CD14-positive monocyte (primary cell): ENCODE measurements around the gene RAB20. TPM values are rescaled to one million over a fixed set of nuclear protein-coding genes. Genes with fewer than 3 reads are reported as not detected.

ENCODE experiments used
- DNase-seq, 3 donors: peaks; one replicate each; pipeline ENCODE4 v3.0.0-alpha.2; 2011 to 2022
- H2AFZ ChIP-seq: 2 replicates; pipeline ENCODE4 v1.6.0; 2012; ENCODE audit warnings: mild to moderate bottlenecking, low read depth, low read length, inconsistent platforms; ENCODE audit not compliant: insufficient read depth, poor library complexity, severe bottlenecking
- H3K27ac ChIP-seq, 2 donors: 1 replicate in 1 of 2; 2 replicates in 1 of 2; pipeline ENCODE4 v1.5.1; 2012 to 2013; ENCODE audit warnings: low read length in 2 of 2, control low read depth in 1 of 2, inconsistent platforms in 1 of 2, low read depth in 1 of 2, mild to moderate bottlenecking in 1 of 2
- H3K27me3 ChIP-seq, 2 donors: one replicate each; pipeline versions ENCODE4 v1.6.0 to v1.6.1; 2011 to 2013; ENCODE audit warnings: low read length in 2 of 2; ENCODE audit not compliant: control insufficient read depth in 2 of 2, insufficient read depth in 2 of 2
- H3K36me3 ChIP-seq, 2 donors: replicated peaks in 1 of 2; 1 replicate in 1 of 2; 2 replicates in 1 of 2; pipeline versions ENCODE4 v1.5.1 to v1.6.1; 2012 to 2013; ENCODE audit warnings: low read length in 2 of 2, control low read depth in 1 of 2, inconsistent platforms in 1 of 2, mild to moderate bottlenecking in 1 of 2; ENCODE audit not compliant: insufficient read depth in 2 of 2, control insufficient read depth in 1 of 2
- H3K4me1 ChIP-seq, 2 donors: 1 replicate in 1 of 2; 2 replicates in 1 of 2; pipeline versions ENCODE4 v1.5.1 to v1.6.1; 2012 to 2013; ENCODE audit warnings: low read length in 2 of 2, control low read depth in 1 of 2, inconsistent platforms in 1 of 2, mild to moderate bottlenecking in 1 of 2, moderate library complexity in 1 of 2; ENCODE audit not compliant: insufficient read depth in 2 of 2, control insufficient read depth in 1 of 2
- H3K4me2 ChIP-seq: replicated peaks from 2 replicates; pipeline ENCODE3; 2012; ENCODE audit warnings: low read length, moderate library complexity, mild to moderate bottlenecking; ENCODE audit not compliant: poor library complexity, severe bottlenecking; ENCODE audit errors: extremely low read depth
- H3K4me3 ChIP-seq, 3 experiments: fragments of 200-600 bp in 1 of 3; sonication (generic) in 1 of 3; replicated peaks in 1 of 3; 1 replicate in 2 of 3; 2 replicates in 1 of 3; pipeline ENCODE4 v1.5.1; 2011 to 2013; ENCODE audit warnings: low read length in 3 of 3, mild to moderate bottlenecking in 3 of 3, control low read depth in 2 of 3, low read depth in 2 of 3, inconsistent platforms in 1 of 3, moderate library complexity in 1 of 3
- H3K79me2 ChIP-seq: 2 replicates; pipeline ENCODE4 v1.6.0; 2012; ENCODE audit warnings: mild to moderate bottlenecking, control low read depth, inconsistent platforms, low read length, moderate library complexity; ENCODE audit not compliant: insufficient read depth
- H3K9ac ChIP-seq: 2 replicates; pipeline ENCODE4 v1.6.0; 2017; ENCODE audit warnings: low read length, mild to moderate bottlenecking; ENCODE audit not compliant: insufficient read depth, poor library complexity, severe bottlenecking
- H3K9me3 ChIP-seq, 2 donors: replicated peaks in 1 of 2; 1 replicate in 1 of 2; 2 replicates in 1 of 2; pipeline versions ENCODE4 v1.5.1 to v1.6.1; 2012 to 2013; ENCODE audit warnings: low read length in 2 of 2, control low read depth in 1 of 2; ENCODE audit not compliant: control insufficient read depth in 1 of 2, insufficient read depth in 1 of 2
- H4K20me1 ChIP-seq: 2 replicates; pipeline ENCODE4 v1.6.0; 2012; ENCODE audit warnings: mild to moderate bottlenecking, low read length, control low read depth, moderate library complexity; ENCODE audit not compliant: insufficient read depth
- H3K27ac Mint-ChIP-seq, 7 donors: one replicate each; pipeline ENCODE4 v1.8.0; 2020; ENCODE audit warnings: mild to moderate bottlenecking in 7 of 7, mixed read lengths in 7 of 7, moderate library complexity in 6 of 7, inconsistent platforms in 2 of 7
- H3K27me3 Mint-ChIP-seq, 3 donors: one replicate each; pipeline ENCODE4 v1.8.0; 2021 to 2022; ENCODE audit warnings: low read depth in 3 of 3, mild to moderate bottlenecking in 3 of 3, mixed read lengths in 3 of 3, moderate library complexity in 3 of 3, inconsistent platforms in 1 of 3
- H3K36me3 Mint-ChIP-seq, 2 donors: one replicate each; pipeline ENCODE4 v1.8.0; 2020; ENCODE audit warnings: mixed read lengths in 2 of 2, inconsistent platforms in 1 of 2, mild to moderate bottlenecking in 1 of 2
- H3K4me1 Mint-ChIP-seq: one replicate; pipeline ENCODE4 v1.8.0; 2020; ENCODE audit warnings: mild to moderate bottlenecking, mixed read lengths
- H3K4me3 Mint-ChIP-seq, 2 donors: one replicate each; pipeline ENCODE4 v1.8.0; 2020; ENCODE audit warnings: mild to moderate bottlenecking in 2 of 2, mixed read lengths in 2 of 2, moderate library complexity in 1 of 2
- H3K9me3 Mint-ChIP-seq, 7 donors: one replicate each; pipeline ENCODE4 v1.8.0; 2020 to 2022; ENCODE audit warnings: mixed read lengths in 7 of 7, mild to moderate bottlenecking in 6 of 7, moderate library complexity in 6 of 7, inconsistent platforms in 2 of 7
- CTCF ChIP-seq: fragments of 200-600 bp; IDR thresholded peaks from one replicate; pipeline ENCODE4 v1.8.0; 2022; ENCODE audit warnings: antibody characterized with exemption, mild to moderate bottlenecking
- WGBS: methylation state at CpG from one replicate; pipeline ENCODE4 v1.1.5; 2013; ENCODE audit warnings: missing lambda C conversion rate; ENCODE audit not compliant: insufficient coverage; 5-methylcytosine and 5-hydroxymethylcytosine counted together
- intact Hi-C, 2 donors: fragments of 100-400 bp; cut with micrococcal nuclease; formaldehyde crosslinking; loops; one replicate each; pipeline versions ENCODE4 v1.15.0 to v1.15.1; 2023
- polyA plus RNA-seq, 3 donors: library from polyadenylated mRNA; depleted of rRNA in 1 of 3; unstranded in 2 of 3; stranded (reverse) in 1 of 3; fragments of 300-500 nt in 2 of 3; fragments of >200 nt in 1 of 3; fragmentation: Illumina TruSeq in 2 of 3; gene quantifications; 1 replicate in 2 of 3; 2 replicates in 1 of 3; pipeline ENCODE4 v1.2.3, GENCODE V29; 2012 to 2021

RAB20 gene
- polyA plus RNA-seq, 3 donors: 37.8 to 77.5 (median 43.1) TPM

GRCh38 chr13:110493613-110494012, 67.9 kb downstream of the RAB20 start:
- Histone ChIP-seq H3K27me3 (no peaks in the 10 kb centered on the region), H3K9ac (no peak overlapping the region), H3K4me2 (no peak overlapping the region), H4K20me1 (no peaks in the 10 kb centered on the region), H3K36me3 (no peaks in the 10 kb centered on the region), H3K27ac (no peak overlapping the region), H3K9me3 (peaks cover 0 to under 1% of the 10 kb centered on the region in 2 donors), H3K4me1 (no peaks in the 10 kb centered on the region), H3K79me2 (no peaks in the 10 kb centered on the region), H2AFZ (no peak overlapping the region), H3K4me3 (no peak overlapping the region)
- Mint-ChIP-seq H3K27me3 (peaks cover 0 to 2% (median 0%) of the 10 kb centered on the region in 3 donors), H3K4me3 (no peak overlapping the region), H3K36me3 (no peaks in the 10 kb centered on the region), H3K4me1 (no peaks in the 10 kb centered on the region), H3K9me3 (peaks cover 0 to 3% (median 2%) of the 10 kb centered on the region in 7 donors), H3K27ac (no peak overlapping the region)
- no peak for TF ChIP-seq CTCF
- intact Hi-C loops: no loop called here
- no peak for DNase-seq
- whole genome bisulfite sequencing: 94% methylated on average over 7 of the region's 9 CpGs

GRCh38 chr13:110492679-110493593, 68.6 kb downstream of the RAB20 start:
- H3K27me3 Mint-ChIP-seq: peaks cover 0 to 2% (median 0%) of the 10 kb centered on the region in 3 donors
- Histone ChIP-seq H2AFZ (no peak overlapping the region), H4K20me1 (no peaks in the 10 kb centered on the region), H3K36me3 (no peaks in the 10 kb centered on the region), H3K79me2 (no peaks in the 10 kb centered on the region), H3K9ac (no peak overlapping the region), H3K4me3 (no peak overlapping the region), H3K27me3 (no peaks in the 10 kb centered on the region), H3K27ac (no peak overlapping the region), H3K4me2 (no peak overlapping the region), H3K4me1 (no peaks in the 10 kb centered on the region), H3K9me3 (no peaks in the 10 kb centered on the region)
- no peaks in the 10 kb centered on the region for H3K36me3 Mint-ChIP-seq
- peak overlapping the region in 1 of 7 donors; percentile 52 for H3K27ac Mint-ChIP-seq
- H3K9me3 Mint-ChIP-seq: peaks cover 0 to 3% (median 2%) of the 10 kb centered on the region in 7 donors
- intact Hi-C loops: no loop called here
- 94% methylated on average over 25 of the region's 30 CpGs for WGBS
- no peaks in the 10 kb centered on the region for H3K4me1 Mint-ChIP-seq
- no peak for DNase-seq
- no peak overlapping the region for H3K4me3 Mint-ChIP-seq
- no peak for TF ChIP-seq CTCF
